Rectal smooth muscle tissue (tissue), 1 donor: ENCODE data around the gene MARS1.
"Not testable (repeated sequence)": the region's sequence is repeated elsewhere in the genome, so short reads cannot be mapped to it uniquely, and the experiment has no call there.

ENCODE experiments used
- H3K27ac ChIP-seq: one replicate; pipeline ENCODE4 v1.7.0; 2013; ENCODE audit warnings: low read depth, low read length, inconsistent platforms
- H3K27me3 ChIP-seq: one replicate; pipeline ENCODE4 v1.7.0; 2013; ENCODE audit warnings: low read length; ENCODE audit not compliant: control insufficient read depth, insufficient read depth
- H3K36me3 ChIP-seq: one replicate; pipeline ENCODE4 v1.7.0; 2013; ENCODE audit warnings: low read length; ENCODE audit not compliant: control insufficient read depth, insufficient read depth
- H3K4me1 ChIP-seq: one replicate; pipeline ENCODE4 v1.7.0; 2013; ENCODE audit warnings: low read length; ENCODE audit not compliant: control insufficient read depth, insufficient read depth
- H3K4me3 ChIP-seq: one replicate; pipeline ENCODE4 v1.7.0; 2013; ENCODE audit warnings: low read length
- H3K9ac ChIP-seq: one replicate; pipeline ENCODE4 v1.7.0; 2013; ENCODE audit warnings: low read length

Gene MARS1

DNA sequence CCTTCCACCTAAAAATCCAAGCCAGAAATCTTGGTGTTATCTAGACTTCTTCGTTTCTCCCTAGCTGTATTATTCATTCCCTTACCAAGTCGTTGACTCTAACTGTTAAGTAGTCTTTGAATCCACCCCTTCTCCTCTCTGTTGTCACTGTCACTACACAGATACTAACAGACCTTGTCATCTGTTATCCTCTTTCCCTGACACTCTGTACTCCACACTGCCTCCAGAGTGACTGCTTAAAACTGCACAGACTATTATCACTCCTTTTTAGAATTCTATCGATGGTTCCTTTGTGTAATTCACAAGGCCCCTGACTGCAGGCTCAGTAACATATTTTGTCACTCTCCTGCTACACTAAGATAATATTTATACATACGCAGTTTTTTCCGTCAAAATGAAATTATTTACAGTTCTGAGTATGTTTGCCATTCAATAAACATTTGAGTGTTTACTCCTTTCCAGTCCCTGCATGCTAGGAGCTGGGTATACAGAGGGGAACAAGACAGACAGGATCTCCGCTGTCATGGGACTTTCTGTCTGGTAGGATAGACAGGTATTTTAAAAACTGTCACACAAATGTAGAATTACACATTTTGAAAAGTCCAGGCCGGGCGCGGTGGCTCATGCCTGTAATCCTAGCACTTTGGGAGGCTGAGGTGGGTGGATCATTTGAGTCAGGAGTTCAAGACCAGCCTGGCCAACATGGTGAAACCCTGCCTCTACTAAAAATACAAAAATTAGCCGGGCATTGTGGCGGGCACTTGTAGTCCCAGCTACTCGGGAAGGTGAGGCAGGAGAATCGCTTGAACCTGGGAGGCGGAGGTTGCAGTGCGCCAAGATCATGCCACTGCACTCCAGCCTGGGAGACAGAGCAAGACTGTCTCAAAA lies 3.8 kb downstream of the MARS1 start:
- Histone ChIP-seq H3K9ac (no peak overlapping the region), H3K4me3 (no peak overlapping the region), H3K27me3 (no peaks in the 10 kb centered on the region), H3K36me3 (peaks cover 11% of the 10 kb centered on the region), H3K4me1 (peaks cover 4% of the 10 kb centered on the region), H3K27ac (no peak overlapping the region)

DNA sequence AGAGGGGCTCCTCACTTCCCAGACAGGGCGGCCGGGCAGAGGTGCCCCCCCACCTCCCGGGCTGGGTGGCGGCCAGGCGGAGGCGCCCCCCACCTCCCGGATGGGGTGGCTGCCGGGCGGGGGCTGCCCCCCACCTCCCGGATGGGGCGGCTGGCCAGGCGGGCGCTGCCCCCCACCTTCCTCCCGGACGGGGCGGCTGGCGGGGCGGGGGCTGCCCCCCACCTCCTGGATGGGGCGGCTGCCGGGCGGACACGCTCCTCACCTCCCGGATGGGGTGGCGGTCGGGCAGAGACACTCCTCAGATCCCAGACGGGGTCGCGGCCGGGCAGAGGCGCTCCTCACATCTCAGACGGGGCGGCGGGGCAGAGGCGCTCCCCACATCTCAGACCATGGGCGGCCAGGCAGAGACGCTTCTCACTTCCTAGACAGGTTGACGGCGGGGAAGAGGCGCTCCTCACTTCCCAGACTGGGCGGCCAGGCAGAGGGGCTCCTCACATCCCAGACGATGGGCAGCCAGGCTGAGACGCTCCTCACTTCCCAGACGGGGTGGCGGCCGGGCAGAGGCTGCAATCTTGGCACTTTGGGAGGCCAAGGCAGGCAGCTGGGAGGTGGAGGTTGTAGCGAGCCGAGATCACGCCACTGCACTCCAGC lies 7.3 kb downstream of the MARS1 start:
- H3K9ac ChIP-seq, H3K27ac ChIP-seq, H3K4me1 ChIP-seq, H3K4me3 ChIP-seq, H3K27me3 ChIP-seq: not testable (repeated sequence)
- peaks cover 25% of the 10 kb centered on the region for H3K36me3 ChIP-seq

DNA sequence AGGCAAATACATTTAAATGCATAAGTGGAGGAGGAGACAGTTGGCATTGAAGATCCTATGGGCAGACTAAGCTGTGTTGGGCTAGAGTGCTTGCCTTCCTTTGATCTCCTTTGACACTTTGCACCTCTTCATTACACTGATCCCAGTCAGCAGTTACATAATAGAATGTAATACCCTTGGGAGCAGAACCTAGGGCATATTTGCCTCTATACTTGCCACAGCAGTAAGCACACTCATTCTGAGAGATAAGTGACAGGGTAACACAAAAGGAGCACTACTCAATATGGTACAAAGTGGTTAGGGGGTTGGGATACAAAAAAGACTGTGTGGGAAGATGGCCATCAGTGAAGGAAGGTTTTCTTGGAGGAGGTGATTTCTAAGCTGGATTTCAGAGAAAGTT lies 9.0 kb downstream of the MARS1 start:
- Histone ChIP-seq H3K27me3 (no peaks in the 10 kb centered on the region), H3K27ac (no peak overlapping the region), H3K4me1 (no peaks in the 10 kb centered on the region), H3K4me3 (no peak overlapping the region), H3K36me3 (peaks cover 36% of the 10 kb centered on the region), H3K9ac (no peak overlapping the region)

DNA sequence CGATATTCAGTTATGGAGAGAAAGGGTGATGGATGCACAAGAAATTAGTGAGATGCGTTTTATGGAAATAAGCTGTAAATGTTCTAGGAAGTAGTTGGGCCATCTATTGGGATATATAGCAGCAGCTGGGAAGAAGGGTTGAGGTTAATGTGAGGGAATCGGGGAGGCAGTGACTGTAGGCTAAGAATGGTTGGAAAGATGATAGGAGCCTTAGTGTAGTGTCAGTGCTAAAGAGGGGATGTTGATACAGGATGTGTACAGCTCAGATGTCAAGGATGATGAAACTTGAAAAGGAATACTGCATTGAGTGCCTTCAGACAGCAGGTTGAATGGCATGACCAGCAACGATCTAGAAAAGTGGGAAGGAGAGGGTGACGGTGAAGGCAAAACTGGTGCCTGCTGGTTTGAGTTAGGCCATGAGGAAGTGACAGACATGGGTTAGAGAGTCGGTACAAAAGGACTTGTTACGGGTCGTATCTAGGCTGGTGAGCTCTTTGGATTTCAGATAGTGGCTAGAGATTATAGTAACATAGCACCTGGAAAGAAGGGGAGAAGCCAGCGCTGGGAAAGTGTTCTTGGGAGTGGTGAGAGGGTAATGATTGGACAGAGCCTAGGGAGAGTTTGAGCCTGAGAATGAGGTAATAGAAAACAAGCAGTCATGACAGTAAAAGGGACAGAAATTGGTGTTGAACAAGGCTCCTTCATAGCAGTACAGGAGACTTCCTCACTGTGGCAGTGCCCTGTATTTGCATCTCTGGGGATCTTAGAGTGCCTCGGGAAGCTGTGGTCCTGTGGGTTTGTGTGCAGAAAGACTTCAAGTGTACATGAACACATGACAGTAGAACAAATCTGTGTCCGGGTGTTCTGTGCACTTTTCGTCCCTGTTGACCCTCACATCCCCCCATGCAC lies 9.6 kb downstream of the MARS1 start:
- H3K36me3 ChIP-seq, result peaks cover 40% of the 10 kb centered on the region
- H3K27ac ChIP-seq, result no peak overlapping the region
- H3K4me1 ChIP-seq, result no peaks in the 10 kb centered on the region
- H3K9ac ChIP-seq, result no peak overlapping the region
- H3K27me3 ChIP-seq, result no peaks in the 10 kb centered on the region
- no peak overlapping the region for H3K4me3 ChIP-seq

DNA sequence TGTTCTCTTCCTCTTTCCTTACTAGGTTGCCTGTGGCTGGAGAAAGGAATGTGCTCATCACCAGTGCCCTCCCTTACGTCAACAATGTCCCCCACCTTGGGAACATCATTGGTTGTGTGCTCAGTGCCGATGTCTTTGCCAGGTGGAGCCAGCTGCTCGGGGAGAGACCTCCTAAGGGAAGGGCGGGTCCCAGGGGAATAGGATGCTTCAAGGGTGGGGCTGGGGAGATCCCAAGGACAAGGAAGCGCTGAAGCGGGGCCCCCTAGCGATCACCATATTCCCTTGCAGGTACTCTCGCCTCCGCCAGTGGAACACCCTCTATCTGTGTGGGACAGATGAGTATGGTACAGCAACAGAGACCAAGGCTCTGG lies 10.2 kb downstream of the MARS1 start:
- no peak overlapping the region for H3K9ac ChIP-seq
- H3K36me3 ChIP-seq, result peaks cover 40% of the 10 kb centered on the region
- H3K27me3 ChIP-seq, result no peaks in the 10 kb centered on the region

DNA sequence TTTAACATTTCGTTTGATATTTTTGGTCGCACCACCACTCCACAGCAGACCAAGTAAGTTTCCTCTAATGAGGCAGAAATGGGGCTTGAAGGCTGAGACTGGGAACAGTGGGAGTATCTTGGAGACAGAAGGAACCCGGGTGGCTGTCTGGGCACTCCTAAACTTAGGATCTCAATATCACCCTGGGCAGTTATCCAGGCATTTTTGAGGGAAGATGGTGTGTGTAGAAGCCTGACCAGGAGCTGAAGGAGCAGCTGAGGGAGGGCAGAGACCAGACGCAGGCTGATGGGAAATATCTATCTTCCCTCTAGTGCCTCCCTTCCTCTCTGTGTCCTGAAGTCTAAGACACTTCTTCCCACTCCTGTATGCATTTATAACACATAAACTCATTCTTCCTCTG lies 10.7 kb downstream of the MARS1 start:
- Histone ChIP-seq H3K36me3 (peaks cover 40% of the 10 kb centered on the region), H3K27ac (no peak overlapping the region), H3K9ac (no peak overlapping the region), H3K4me3 (no peak overlapping the region), H3K4me1 (no peaks in the 10 kb centered on the region), H3K27me3 (no peaks in the 10 kb centered on the region)

More for the DNA sequence above, 10.2 kb downstream of the MARS1 start:
- Histone ChIP-seq H3K27ac (no peak overlapping the region), H3K4me3 (no peak overlapping the region), H3K4me1 (no peaks in the 10 kb centered on the region)

DNA sequence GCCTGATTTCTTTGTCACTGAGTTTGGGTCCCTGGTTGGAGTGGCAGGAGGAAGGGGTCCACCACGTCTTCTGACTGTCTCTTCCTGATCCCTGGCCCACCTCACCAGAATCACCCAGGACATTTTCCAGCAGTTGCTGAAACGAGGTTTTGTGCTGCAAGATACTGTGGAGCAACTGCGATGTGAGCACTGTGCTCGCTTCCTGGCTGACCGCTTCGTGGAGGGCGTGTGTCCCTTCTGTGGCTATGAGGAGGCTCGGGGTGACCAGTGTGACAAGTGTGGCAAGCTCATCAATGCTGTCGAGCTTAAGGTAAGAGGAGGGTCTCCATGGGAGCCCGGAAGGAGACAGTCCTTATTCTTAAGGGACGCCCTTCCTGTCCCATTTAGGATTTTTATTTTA lies 12.3 kb downstream of the MARS1 start:
- Histone ChIP-seq H3K4me3 (no peak overlapping the region), H3K36me3 (peaks cover 44% of the 10 kb centered on the region), H3K9ac (no peak overlapping the region), H3K4me1 (no peaks in the 10 kb centered on the region), H3K27me3 (no peaks in the 10 kb centered on the region), H3K27ac (no peak overlapping the region)

DNA sequence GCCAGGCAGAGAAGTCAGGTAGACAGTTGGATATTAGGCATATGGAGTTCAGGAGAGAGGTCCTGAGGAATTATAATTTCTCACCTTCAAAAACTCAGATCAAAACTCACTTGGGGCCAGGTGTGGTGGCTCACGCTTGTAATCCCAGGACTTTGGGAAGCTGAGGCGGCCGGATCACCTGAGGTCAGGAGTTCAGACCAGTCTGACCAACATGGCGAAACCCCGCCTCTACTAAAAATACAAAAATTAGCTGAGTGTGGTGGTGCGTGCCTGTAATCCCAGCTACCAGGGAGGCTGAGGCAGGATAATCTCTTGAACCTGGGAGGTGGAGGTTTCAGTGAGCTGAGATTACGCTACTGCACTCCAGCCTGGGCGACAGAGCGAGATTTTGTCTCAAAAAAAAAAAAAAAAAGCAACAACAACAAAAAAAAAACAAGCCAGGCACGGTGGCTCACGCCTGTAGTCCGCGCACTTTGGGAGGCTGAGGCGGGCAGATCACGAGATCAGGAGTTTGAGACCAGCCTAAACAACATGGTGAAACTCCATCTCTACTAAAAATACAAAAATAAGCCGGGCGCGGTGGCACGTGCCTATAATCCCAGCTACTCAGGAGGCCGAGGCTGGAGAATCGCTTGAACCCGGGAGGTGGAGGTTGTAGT lies 14.6 kb downstream of the MARS1 start:
- H3K36me3 ChIP-seq, result peaks cover 41% of the 10 kb centered on the region
- not testable (repeated sequence) for H3K4me3 ChIP-seq, H3K27ac ChIP-seq, H3K9ac ChIP-seq, H3K4me1 ChIP-seq, H3K27me3 ChIP-seq

DNA sequence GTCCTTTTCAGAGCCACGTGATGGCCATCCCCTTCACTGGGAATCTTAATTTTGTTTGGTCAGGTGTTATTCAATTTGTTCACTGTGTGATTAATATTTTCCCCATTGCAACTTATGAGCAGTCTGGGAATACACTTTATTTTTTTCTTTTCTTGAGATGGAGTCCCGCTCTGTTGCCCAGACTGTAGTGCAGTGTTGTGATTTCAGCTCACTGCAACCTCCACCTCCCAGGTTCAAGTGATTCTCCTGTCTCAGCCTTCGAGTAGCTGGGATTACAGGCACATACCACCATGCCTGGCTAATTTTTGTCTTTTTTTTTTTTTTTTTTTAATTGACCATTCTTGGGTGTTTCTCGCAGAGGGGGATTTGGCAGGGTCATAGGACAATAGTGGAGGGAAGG lies 18.7 kb downstream of the MARS1 start:
- not testable (repeated sequence) for H3K4me3 ChIP-seq, H3K27me3 ChIP-seq, H3K9ac ChIP-seq, H3K4me1 ChIP-seq, H3K27ac ChIP-seq
- peaks cover 20% of the 10 kb centered on the region for H3K36me3 ChIP-seq

DNA sequence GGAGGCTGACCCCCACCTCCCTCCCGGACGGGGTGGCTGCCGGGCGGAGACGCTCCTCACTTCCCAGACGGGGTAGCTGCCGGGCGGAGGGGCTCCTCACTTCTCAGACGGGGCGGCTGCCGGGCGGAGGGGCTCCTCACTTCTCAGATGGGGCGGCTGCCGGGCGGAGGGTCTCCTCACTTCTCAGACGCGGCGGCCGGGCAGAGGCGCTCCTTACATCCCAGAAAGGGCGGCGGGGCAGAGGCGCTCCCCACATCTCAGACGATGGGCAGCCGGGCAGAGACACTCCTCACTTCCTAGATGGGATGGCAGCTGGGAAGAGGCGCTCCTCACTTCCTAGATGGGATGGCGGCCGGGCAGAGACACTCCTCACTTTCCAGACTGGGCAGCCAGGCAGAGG lies 19.9 kb downstream of the MARS1 start:
- H3K27me3 ChIP-seq, H3K4me1 ChIP-seq, H3K9ac ChIP-seq, H3K27ac ChIP-seq, H3K4me3 ChIP-seq: not testable (repeated sequence)
- peaks cover 26% of the 10 kb centered on the region for H3K36me3 ChIP-seq

DNA sequence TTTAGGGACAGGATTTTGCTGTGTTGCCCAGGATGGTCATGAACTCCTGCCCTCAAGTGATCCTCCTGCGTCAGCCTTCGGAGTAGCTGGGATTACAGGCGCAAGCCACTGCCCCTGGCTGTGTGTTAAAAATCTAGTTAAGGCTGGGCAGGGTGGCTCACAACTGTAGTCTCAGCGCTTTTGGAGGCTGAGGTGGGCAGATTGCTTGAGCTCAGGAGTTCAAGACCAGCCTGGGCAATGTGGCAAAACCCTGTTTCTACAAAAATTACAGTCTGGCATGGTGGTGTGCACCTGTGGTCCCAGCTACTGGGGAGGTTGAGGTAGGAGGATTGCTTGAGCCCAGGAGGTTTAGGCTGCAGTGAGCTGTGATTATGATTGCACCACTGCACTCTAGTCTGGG lies 23.3 kb downstream of the MARS1 start:
- no peaks in the 10 kb centered on the region for H3K4me1 ChIP-seq
- peaks cover 36% of the 10 kb centered on the region for H3K36me3 ChIP-seq
- no peaks in the 10 kb centered on the region for H3K27me3 ChIP-seq
- H3K9ac ChIP-seq, result no peak overlapping the region
- H3K4me3 ChIP-seq, result no peak overlapping the region
- H3K27ac ChIP-seq, result no peak overlapping the region
